ENCODE data around the gene ACAP1.

- no peak for TF ChIP-seq ELF4 (IDR thresholded peaks at IDR 0.05)
- TF ChIP-seq FOXA1 (IDR thresholded peaks at IDR 0.05): no peak
- no peak for TF ChIP-seq SP1 (IDR thresholded peaks at IDR 0.05)
- TF ChIP-seq HDGF (IDR thresholded peaks at IDR 0.05; ENCODE audit: borderline replicate concordance): no peak
- no peak for TF ChIP-seq SUZ12 (IDR thresholded peaks at IDR 0.05)
- TF ChIP-seq BHLHE40 (IDR thresholded peaks at IDR 0.05; ENCODE audit: borderline replicate concordance): no peak
- TF ChIP-seq, protein P1, sequence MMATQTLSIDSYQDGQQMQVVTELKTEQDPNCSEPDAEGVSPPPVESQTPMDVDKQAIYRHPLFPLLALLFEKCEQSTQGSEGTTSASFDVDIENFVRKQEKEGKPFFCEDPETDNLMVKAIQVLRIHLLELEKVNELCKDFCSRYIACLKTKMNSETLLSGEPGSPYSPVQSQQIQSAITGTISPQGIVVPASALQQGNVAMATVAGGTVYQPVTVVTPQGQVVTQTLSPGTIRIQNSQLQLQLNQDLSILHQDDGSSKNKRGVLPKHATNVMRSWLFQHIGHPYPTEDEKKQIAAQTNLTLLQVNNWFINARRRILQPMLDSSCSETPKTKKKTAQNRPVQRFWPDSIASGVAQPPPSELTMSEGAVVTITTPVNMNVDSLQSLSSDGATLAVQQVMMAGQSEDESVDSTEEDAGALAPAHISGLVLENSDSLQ (IDR thresholded peaks at IDR 0.05): no peak
These were observed 44.7 kb downstream of the ACAP1 start, which contains the start of gene TNK1 for GRCh38 chr17:7380855-7381683.

Measured in HEK293T (cell line).